ENCODE measurements around the gene MIOX. TPM values are rescaled to one million over a fixed set of nuclear protein-coding genes. Genes with fewer than 3 reads are reported as not detected.

Gene MIOX
- total and polyA plus RNA-seq, 2 of the 13 experiments (the other 11 are each of a cell fraction or from before 2014, with no cell fraction given) = 1.5 to 2.9 TPM

DNA sequence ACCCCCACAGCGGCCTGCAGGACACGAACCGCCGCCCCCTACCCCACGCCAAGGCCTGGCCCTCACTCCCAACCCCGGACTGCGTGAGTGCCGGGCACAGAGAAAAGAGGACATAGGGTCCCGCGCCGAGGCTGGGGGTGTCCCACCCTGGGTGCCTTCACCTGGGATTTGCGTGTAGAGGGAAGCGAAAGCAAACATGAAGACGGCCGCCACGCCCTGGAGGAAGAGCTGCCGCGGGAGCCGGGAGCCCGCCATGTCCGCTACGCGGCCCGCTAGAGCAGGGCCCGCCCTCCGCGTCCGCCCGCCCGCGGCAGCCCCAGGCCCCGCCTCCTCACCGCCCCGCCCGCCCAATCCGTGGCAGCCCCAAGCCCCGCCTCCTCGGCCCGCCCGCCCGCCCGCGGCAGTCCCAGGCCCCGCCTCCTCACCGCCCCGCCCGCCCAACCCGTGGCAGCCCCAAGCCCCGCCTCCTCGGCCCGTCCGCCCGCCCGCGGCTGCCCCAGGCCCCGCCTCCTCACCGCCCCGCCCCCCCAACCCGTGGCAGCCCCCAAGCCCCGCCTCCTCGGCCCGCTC is 20.8 kb downstream of the MIOX start, which contains the start of gene LMF2 (continued):
- TF ChIP-seq BRCA1 (CRISPR knock-in tag; IDR thresholded peaks at IDR 0.05) (0 out of 2 replicates have a peak, but pooled peaks have one; percentile 18), HDAC2 (CRISPR knock-in tag; IDR thresholded peaks at IDR 0.05) (0 out of 2 replicates have a peak, but pooled peaks have one; percentile 15), NRL (CRISPR knock-in tag; IDR thresholded peaks at IDR 0.05; ENCODE audit: borderline replicate concordance) (peak; percentile 28; the same call in 1 of the 2 replicates), ARHGAP35 (CRISPR knock-in tag; IDR thresholded peaks at IDR 0.05; ENCODE audit: borderline replicate concordance) (0 out of 2 replicates have a peak, but pooled peaks have one; percentile 33), GATAD1 (CRISPR knock-in tag; IDR thresholded peaks at IDR 0.05) (0 out of 2 replicates have a peak, but pooled peaks have one; percentile 31), ZSCAN9 (CRISPR knock-in tag; IDR thresholded peaks at IDR 0.05; ENCODE audit: borderline replicate concordance) (no peak), SMC3 (IDR thresholded peaks at IDR 0.05; ENCODE audit: low read length) (no peak), ESRRA (CRISPR knock-in tag; IDR thresholded peaks at IDR 0.05; ENCODE audit: low read depth) (no peak), STAT5B (CRISPR knock-in tag; IDR thresholded peaks at IDR 0.05) (0 out of 2 replicates have a peak, but pooled peaks have one; percentile 31), RNF2 (conservative IDR thresholded peaks at IDR 0.05; ENCODE audit: low read depth) (no peak), ZNF709 (CRISPR knock-in tag; IDR thresholded peaks at IDR 0.05) (peak; percentile 67), ZMYM3 (CRISPR knock-in tag; IDR thresholded peaks at IDR 0.05) (no peak), ZNF713 (CRISPR knock-in tag; IDR thresholded peaks at IDR 0.05) (no peak), HOXA3 (CRISPR knock-in tag; IDR thresholded peaks at IDR 0.05) (peak; percentile 43), SMAD1 (CRISPR knock-in tag; IDR thresholded peaks at IDR 0.05; ENCODE audit: borderline replicate concordance, low read depth) (no peak)
- TF ChIP-seq, protein P1, sequence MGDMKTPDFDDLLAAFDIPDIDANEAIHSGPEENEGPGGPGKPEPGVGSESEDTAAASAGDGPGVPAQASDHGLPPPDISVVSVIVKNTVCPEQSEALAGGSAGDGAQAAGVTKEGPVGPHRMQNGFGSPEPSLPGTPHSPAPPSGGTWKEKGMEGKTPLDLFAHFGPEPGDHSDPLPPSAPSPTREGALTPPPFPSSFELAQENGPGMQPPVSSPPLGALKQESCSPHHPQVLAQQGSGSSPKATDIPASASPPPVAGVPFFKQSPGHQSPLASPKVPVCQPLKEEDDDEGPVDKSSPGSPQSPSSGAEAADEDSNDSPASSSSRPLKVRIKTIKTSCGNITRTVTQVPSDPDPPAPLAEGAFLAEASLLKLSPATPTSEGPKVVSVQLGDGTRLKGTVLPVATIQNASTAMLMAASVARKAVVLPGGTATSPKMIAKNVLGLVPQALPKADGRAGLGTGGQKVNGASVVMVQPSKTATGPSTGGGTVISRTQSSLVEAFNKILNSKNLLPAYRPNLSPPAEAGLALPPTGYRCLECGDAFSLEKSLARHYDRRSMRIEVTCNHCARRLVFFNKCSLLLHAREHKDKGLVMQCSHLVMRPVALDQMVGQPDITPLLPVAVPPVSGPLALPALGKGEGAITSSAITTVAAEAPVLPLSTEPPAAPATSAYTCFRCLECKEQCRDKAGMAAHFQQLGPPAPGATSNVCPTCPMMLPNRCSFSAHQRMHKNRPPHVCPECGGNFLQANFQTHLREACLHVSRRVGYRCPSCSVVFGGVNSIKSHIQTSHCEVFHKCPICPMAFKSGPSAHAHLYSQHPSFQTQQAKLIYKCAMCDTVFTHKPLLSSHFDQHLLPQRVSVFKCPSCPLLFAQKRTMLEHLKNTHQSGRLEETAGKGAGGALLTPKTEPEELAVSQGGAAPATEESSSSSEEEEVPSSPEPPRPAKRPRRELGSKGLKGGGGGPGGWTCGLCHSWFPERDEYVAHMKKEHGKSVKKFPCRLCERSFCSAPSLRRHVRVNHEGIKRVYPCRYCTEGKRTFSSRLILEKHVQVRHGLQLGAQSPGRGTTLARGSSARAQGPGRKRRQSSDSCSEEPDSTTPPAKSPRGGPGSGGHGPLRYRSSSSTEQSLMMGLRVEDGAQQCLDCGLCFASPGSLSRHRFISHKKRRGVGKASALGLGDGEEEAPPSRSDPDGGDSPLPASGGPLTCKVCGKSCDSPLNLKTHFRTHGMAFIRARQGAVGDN (CRISPR knock-in tag; IDR thresholded peaks at IDR 0.05) = peak; percentile 40
- TF ChIP-seq, protein P2, sequence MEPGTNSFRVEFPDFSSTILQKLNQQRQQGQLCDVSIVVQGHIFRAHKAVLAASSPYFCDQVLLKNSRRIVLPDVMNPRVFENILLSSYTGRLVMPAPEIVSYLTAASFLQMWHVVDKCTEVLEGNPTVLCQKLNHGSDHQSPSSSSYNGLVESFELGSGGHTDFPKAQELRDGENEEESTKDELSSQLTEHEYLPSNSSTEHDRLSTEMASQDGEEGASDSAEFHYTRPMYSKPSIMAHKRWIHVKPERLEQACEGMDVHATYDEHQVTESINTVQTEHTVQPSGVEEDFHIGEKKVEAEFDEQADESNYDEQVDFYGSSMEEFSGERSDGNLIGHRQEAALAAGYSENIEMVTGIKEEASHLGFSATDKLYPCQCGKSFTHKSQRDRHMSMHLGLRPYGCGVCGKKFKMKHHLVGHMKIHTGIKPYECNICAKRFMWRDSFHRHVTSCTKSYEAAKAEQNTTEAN (CRISPR knock-in tag; conservative IDR thresholded peaks at IDR 0.05) = no peak
- TF ChIP-seq, protein P3, sequence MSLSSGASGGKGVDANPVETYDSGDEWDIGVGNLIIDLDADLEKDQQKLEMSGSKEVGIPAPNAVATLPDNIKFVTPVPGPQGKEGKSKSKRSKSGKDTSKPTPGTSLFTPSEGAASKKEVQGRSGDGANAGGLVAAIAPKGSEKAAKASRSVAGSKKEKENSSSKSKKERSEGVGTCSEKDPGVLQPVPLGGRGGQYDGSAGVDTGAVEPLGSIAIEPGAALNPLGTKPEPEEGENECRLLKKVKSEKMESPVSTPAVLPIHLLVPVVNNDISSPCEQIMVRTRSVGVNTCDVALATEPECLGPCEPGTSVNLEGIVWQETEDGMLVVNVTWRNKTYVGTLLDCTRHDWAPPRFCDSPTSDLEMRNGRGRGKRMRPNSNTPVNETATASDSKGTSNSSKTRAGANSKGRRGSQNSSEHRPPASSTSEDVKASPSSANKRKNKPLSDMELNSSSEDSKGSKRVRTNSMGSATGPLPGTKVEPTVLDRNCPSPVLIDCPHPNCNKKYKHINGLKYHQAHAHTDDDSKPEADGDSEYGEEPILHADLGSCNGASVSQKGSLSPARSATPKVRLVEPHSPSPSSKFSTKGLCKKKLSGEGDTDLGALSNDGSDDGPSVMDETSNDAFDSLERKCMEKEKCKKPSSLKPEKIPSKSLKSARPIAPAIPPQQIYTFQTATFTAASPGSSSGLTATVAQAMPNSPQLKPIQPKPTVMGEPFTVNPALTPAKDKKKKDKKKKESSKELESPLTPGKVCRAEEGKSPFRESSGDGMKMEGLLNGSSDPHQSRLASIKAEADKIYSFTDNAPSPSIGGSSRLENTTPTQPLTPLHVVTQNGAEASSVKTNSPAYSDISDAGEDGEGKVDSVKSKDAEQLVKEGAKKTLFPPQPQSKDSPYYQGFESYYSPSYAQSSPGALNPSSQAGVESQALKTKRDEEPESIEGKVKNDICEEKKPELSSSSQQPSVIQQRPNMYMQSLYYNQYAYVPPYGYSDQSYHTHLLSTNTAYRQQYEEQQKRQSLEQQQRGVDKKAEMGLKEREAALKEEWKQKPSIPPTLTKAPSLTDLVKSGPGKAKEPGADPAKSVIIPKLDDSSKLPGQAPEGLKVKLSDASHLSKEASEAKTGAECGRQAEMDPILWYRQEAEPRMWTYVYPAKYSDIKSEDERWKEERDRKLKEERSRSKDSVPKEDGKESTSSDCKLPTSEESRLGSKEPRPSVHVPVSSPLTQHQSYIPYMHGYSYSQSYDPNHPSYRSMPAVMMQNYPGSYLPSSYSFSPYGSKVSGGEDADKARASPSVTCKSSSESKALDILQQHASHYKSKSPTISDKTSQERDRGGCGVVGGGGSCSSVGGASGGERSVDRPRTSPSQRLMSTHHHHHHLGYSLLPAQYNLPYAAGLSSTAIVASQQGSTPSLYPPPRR (CRISPR knock-in tag; IDR thresholded peaks at IDR 0.05; ENCODE audit: borderline replicate concordance) = no peak
- TF ChIP-seq, protein P4, sequence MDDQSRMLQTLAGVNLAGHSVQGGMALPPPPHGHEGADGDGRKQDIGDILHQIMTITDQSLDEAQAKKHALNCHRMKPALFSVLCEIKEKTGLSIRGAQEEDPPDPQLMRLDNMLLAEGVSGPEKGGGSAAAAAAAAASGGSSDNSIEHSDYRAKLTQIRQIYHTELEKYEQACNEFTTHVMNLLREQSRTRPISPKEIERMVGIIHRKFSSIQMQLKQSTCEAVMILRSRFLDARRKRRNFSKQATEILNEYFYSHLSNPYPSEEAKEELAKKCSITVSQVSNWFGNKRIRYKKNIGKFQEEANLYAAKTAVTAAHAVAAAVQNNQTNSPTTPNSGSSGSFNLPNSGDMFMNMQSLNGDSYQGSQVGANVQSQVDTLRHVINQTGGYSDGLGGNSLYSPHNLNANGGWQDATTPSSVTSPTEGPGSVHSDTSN (CRISPR knock-in tag; IDR thresholded peaks at IDR 0.05; ENCODE audit: borderline replicate concordance) = no peak
